Measurements from ENCODE around the gene ARHGEF19.

- TF ChIP-seq POLR2A (IDR thresholded peaks at IDR 0.05) (no peak), CTCF (IDR thresholded peaks at IDR 0.05) (no peak)
Observed at GRCh38 chr1:16209132-16209846, 3.2 kb downstream of the ARHGEF19 start.

Data from vagina (tissue), 2 donors.